Eye (tissue), 1 donor: ENCODE results near the gene PKHD1.
"Not testable (repeated sequence)": the region's sequence is repeated elsewhere in the genome, so short reads cannot be mapped to it uniquely, and the experiment has no call there.

Experiments used
- DNase-seq: peaks from one replicate; pipeline ENCODE4 v3.0.0-alpha.2; 2015

The PKHD1 gene

DNA sequence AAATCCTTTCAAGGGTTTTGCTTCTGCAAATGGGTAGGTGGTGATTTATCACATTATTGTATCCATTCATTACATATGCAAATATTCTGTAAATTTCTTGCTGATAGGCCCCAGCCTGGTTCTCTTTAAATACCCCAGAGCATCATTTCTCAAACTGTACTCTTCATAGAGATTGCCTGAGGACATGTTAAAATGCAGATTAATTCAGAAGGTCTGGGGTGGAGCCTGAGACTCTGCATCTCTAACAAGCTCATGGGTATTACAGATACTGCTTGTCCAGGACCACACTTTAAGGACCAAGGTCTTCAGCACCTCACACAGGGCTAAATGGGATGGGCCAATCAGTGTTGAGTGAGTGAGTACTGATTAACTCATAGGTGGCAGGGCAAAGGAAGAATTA, 46.3 kb downstream of the PKHD1 start:
- DNase-seq, result no peak

DNA sequence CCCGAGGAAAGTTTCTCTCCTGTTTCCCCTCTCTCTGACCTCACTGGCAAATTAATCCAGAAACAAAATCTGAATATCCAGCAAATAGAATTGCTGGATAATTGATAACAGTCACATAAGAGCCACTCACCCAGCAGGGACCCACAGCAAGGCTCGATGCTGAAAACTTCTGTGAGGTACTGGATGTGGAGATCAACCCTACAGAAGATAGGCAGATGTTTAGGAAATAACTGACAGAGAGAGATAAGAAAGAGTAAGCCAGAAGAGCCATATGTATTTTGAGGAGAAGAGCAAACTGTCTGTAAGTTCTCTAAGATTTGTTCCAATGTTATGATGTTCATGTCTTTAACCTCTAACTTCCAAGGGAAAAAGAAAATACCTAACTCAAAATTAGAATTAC, 59.7 kb downstream of the PKHD1 start:
- DNase-seq, result no peak

DNA sequence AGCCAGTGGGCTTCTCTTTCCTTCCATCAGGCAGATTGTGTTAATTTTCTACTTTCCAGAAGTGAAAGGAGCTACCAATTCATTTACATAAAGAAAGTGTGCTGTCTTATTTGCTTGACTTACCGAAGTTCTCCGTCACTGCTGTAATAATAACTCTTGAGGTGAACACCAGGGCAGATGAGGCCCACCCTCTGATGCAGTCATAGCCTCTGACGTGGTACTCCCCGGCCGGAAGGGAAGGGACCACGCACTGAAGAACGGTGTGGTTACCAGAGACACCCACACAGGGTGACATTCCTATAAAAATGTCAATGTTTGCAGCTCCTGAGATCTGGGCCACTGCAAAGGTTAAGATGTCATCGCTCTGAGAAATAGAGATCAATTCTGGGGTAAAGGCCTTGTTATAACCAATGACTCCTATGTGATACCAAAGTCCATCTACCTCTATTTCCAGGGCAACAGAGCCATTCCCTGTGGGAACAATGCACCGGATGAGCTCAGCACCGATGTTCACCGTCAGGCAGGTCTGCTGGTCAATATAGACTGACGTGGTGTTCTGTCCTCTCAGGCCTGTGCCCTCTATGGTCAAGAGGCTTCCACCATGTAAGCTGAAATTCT, 62.9 kb downstream of the PKHD1 start:
- DNase-seq, result no peak

DNA sequence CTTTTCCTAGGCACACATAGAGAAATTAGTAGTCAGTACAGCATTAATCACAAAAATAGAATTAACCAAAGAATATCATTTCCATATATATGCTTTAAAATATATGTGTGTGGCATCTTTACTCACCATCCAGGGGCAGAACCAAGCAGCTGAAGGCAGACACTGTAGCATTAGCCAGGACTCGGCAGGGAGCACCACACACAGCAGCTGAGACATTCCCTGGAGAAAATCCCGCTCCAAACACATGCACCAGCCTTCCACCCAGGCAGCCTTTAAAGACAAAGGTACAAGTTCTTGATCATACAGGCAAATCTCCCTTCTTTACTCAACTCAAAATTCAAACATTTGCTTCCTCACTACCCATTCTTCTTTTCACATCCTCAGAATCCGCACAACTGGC, 64.7 kb downstream of the PKHD1 start:
- peak; percentile 18 for DNase-seq

DNA sequence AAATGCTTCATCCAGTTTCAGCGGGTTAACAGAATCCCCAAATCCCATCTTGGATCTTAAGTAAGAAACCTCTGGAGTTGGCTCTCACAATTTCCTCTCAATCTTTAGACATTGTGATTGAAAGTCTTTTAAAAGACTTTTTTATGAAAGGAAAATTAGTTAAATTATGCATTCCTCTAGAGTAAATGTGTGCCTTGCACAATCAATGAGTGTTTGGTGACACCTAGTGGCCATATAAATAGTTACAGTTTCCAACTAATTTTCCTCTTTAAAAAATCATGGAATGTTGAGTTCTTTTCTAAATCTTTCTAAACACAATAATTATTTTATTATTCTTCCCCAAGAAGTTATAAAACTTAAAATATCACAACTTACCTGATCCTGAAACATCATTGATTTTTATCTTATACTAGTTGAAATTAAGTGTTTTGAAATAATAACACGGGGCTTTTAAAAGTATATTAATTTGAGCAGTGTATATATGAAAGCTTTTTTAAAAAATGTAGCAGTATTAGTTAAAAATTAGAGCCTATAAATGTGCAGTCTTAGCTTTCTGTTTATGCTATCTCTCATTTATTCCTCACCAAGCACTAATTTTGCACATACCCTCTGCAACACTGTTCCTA, 66.4 kb downstream of the PKHD1 start:
- DNase-seq, result peak; percentile 70

DNA sequence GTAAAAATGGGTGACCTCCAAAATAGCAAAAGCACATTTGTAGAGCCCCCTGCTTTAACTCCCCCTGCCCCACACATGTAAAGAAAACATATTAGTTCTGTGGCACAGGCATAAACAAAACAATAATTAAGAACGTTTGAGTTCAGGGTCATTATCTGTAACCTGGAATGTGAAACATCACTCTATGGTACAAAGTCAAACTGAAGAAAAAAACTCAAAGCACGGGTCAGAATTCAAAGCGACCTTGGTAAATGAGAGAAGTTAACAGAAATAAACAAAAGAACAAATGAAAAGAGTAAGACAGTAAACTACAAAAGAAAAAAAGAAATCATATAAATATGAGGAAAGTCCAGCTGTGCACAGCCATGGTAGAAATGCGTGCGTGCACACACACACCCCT, 67.5 kb downstream of the PKHD1 start:
- no peak for DNase-seq

DNA sequence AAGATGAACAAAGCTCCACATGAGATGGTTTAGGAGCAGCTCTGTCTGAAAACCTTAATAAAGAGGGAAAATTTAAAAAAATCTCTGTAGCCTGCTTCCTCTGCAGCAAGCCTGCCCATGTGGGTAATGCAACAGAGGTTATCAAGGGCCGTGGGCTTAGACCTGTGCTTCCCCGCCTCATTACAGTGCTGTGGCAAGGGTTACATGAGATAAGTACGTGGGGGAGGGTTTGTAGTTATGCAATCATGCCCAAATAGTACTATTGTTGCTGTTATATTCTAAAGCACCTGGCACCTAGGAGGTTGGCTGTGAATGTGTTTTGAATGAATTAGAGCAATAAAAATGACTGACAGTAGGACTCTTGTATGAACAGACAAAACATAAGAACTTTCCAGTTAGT, 68.3 kb downstream of the PKHD1 start:
- no peak for DNase-seq

DNA sequence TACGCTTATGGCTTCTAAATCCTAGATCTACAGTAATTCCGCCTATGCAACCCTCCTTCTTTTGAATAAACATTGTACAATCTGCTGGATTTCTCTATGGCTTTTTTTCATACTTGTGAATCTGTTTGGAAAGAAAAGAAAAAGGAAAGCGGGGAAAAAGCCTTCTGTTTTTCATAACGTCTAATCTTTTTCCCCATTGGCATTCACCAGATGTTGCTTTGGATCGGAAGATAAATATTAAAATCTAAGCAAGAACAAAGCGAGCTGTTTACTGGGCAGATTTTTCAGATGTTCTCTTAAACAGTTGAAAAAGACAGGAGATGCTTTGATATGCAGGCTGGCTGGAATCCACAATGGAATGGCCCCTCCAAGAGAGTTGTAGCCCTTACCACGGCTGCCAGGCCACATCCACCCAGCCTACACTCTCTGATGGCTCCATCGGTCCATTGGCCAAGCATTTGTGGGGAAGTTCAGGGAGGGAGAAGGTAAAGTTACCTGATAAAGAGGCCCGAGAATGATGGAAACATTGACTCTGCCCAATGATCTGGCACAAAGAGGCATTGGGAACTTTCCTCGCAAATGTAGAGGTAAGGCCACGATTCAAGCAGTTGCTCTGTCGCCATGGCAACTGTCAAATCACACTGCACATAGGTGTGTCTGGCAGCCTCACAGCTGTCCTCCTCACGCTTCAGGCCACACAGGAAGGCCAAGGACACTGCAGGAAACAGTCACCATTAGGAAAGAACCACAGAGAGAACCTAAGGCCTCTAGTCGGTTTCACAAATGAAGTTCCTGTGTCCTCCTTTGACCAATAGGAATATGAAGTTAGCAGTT, 70.3 kb downstream of the PKHD1 start:
- peak; percentile 11 for DNase-seq

DNA sequence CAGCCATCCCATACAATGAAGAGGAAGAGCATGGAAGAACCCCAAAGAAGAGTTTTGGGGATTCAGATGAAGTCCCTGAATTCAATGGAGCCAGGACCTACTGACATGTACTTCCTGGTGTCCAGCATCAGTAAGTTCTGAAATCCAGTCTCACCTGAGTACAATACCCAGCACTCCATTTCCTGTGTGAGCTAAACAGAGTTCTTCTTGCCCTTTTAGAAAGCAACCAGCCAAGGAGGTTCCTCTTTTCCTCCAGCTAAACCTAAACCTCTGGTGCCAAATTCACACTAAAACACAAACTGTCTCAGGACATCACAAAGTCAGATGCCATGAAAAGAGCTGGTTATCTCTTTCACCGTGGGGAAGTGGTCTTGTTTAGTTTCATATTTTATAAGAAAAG, 71.5 kb downstream of the PKHD1 start:
- DNase-seq, result no peak

DNA sequence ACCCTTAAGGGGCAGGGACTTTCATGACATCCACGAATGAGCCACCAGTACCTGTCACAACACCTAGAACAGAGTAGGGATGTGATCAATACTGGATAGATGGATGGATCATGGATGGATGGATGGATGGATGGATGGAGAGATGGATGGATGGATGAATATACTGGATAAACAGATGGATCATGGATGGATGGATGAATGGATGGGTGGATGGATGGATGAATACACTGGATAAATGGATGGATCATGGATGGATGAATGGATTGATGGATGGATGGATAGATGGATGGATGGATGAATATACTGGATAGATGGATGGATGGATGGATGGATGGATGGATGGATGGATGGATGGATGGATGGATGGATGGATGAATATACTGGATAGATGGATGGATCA, 73.0 kb downstream of the PKHD1 start:
- DNase-seq, result no peak

DNA sequence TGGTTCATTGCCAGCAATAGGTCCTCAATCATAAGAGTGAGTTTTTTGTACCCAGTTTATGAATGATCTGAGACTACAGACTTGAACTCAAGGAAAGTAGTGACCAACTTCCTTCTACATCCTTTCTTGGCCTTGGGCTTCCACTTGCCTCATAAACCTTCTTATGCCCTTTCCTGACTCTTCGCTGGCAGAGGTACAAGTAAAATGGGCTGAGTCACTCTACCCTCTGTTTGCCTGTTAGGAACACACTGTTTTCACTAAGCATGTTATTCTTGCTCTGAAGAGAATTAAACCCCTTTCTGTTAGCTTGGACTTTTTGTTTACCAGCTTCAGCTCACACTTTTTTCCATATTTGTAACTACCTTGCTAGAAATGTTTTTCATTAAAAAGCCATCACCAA, 74.4 kb downstream of the PKHD1 start:
- no peak for DNase-seq

DNA sequence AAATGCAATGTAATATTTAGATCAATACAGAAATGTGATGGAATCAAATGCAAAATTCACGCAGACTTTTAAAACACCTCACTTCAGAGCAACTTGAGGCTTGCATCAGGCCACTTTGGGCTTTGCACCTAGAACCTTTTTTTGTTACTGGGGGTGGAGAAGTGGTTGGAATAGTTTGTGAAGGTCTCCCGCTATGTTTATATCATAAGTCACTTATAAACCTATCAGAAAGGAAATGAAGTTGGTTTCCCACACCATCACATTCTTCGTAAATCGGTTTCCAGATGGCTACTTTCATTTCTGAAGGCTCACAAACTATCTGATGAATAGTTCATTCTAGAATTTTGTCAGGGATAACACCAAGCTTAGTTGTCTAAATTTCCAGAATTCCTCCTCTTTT, 74.8 kb downstream of the PKHD1 start:
- no peak for DNase-seq

DNA sequence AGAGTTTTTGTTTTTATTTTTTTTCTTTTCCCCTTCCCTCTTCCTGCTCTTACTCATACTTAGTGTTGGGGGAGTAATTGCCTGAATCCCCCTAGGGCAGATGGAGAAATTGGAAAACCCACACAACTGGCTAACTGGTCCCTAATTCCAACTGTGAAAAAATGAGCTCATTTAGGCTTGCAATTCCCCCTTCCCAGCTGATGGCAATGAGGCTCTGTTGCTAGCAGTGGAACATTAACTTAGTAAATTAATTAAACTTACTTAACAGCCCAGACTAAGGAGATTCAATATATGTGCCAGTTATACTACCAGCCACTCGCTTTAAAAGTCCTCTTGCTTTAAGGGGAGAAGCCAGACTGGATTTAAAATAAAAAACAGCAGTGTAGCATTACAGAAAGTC, 76.6 kb downstream of the PKHD1 start:
- no peak for DNase-seq

DNA sequence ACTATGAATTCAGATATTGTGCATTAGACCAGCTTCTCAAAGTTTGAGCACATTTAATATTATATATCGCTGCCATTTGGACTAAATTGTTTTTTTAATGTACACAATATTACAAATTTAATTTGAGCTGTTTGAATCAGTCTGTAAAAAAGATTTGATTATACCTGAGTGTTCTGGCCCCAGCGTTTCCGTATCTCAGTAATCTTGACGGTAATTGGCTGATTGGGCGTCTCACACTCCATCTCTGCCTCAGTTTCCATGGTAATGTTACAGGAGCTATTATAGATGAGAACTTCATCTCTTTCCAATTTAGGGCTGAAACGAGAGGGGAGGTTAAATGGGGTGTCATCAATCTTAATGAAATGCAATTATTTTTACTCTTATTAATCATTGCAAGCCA, 77.3 kb downstream of the PKHD1 start:
- no peak for DNase-seq

DNA sequence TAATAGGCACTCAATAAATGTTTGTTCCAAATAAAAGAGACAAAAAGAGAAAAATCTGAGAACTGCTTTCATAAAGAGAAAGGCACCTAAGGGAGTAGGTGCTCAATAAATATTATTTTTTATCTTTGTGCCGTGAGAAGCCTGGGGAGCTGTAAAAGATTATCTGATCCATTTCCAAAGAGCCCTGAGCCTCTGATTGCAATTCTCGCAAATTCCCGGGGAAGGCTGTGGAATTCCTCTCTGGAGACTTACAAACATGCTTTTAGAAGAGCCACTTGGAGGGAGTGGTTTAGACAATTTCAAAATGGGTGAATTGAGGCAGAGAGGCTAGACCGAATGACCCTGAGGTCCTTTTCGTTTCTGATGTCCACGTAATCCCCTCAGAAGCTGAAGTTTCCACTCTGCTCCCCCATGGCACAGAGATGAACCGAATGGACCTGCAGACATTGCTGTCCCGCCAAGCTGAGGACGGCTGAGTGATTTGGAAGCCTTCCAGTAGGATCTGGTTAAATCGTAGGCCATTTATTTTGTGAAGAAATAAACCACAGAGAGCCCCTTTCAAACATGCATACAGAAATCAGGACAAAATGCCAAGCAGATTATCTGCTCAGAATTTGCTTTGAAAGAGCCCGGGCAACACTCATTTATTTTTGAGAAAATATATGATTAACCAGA, 77.8 kb downstream of the PKHD1 start:
- DNase-seq, result no peak

DNA sequence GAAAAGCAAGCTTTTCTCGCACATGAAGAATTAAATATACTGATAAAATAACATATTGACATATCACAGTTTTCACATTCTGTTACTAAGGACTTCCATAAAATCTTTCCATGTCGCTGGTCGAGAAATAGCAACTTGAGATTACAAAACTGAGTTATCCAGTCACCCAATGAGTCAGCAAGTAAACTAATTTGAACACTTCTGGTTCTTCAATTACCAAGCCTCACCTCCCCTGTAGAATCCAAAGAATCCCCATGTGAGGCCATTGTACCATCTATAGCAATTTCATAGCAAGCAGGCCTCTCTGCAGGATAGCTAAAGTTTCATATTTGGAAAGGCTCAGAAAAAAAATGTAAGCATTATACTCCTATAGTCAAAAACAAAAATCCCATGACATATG, 87.3 kb downstream of the PKHD1 start:
- DNase-seq, result no peak

DNA sequence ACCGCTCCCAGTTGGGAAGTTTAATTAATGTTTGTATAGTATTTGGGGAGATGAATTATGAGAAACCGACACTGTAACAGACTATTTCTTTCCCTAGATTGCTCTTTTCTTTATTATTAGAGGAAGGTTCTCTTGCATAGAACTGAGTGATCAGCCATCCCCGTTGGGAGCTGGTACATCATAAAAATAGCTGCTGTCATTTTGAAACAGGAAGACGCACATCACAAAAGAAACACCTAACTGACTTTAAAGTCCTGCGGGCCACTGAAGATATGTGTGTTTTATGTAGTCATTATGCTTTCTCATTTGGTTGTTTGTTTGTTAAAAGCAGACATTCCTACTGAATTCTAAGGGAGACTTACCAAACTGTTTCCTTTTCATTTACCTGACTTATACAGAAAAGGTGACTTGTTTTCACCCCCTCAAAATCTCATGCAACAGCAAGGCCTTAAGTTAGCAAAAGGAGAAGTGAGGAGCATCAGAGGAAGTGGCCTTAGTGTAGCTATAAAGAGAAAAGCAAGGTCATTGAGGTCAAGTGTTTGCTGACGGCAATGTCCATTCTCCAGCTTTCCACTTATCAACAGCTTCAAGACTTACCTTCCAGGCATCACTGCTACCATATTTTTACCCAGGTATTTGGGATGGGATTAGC, 91.0 kb downstream of the PKHD1 start:
- DNase-seq, result no peak

DNA sequence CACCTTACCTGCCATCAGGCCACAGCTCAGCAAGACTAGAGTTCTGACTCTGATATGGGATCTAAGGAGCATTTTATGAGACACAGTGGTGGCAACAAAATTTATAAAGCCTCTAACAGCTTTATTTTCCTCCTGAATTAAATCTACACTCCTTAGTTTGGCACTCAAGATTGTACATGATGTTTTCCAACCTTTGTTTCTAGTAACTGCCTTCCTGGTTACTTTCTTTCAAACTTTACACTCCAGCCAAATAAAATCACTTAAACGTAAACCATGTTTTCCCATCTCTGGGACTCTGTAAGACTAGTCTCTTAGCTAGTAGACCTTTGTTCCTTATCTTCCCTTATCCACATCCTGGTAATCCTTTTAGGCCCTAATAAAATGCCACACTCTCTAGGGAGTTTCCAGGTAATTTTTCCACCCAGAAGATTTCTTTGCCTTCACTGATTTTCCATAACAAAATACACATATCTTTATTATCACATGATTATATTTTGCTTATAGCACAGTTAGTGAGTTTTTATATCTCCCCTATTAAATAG, 92.1 kb downstream of the PKHD1 start:
- no peak for DNase-seq

DNA sequence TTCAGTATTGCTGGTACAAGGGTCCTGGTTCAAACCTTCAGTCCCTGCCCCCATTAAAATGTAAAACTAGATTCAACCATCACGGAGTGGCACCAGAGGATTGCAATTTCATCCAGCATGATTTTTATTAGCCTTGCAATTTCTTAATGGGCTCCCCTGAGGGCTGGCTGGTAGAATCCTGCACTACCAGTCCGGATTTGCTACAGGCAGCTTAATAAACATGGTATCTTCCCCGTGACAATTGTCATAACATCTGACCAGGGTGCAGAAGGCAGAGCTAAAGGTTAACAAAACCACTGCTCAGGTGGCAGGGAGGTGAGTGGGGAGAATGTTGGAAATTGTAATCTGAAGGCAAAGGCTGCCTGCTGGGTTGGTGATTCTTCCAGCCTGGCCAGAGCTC, 94.5 kb downstream of the PKHD1 start:
- DNase-seq, result no peak

DNA sequence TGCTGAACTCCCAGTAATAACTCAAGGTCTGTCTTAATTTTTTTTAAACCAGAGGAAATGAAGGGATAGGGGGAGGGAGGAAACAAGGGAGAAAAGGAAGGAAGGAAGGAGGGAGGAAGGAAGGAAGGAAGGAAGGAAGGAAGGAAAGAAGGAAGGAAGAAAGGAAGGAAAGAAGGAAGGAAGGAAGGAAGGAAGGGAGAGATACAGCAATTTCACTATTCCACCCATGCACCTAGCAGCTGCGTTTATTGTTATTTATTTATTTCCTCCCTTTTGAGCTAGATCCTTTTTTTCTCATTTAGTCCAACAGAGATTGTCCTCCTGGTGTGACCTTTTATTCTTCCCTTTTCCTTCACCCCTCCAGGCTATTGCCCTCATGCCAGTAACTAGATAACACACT, 97.6 kb downstream of the PKHD1 start:
- no peak for DNase-seq

DNA sequence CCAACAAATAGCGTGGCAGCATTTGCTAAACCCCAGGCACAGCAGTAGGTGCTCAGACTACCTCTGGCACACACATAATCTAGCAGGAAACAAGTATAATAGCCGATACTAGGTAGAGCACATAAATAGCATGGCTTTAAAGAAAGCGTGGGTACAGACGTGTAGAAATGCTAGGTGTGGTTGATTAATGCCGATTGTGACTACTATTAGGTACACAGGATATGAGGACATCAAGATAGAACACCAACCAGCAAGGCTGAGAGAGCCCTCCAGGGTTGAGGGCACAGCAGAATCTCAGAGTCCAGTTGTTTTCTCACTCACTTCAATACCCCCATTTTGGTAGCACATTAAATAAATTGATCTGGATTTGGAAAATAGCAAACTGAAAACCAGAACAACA, 100.5 kb downstream of the PKHD1 start:
- DNase-seq, result no peak

DNA sequence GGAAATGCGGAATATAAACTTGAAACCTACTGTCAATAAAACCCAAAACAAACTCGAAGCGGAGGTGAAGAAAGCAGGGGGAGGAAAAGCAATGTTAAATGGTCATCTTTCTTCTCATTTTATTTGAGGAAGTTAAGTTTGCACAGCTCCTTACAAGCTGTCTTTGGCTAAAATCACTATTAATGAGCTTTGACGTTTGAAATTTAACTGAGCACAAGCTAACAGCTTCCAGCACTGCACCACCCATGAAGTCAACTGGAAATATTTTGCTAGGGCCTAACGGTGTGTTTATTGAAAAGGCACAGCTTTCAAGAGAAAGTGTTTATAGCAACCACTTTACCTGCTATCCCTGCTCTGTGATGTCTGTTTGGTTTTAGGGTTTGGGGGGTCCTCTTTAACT, 103.8 kb downstream of the PKHD1 start:
- peak; percentile 41 for DNase-seq

DNA sequence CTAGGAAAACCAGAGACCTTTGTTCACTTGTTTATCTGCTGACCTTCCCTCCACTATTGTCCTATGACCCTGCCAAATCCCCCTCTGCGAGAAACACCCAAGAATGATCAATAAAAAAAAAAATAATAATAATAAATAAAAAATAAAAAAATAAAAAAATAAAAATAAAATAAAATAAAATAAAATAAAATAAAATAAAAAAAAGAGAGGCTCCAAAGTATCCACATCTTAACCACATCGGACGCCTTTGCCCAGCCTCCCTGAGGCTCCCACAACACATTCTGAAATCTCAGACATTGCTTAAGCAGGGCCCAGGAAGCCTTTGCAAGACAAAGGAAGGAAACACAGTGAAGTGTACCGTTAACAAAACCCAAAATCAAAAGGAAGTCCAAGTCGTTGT, 104.7 kb downstream of the PKHD1 start:
- DNase-seq, result not testable (repeated sequence)
